Neural cell (in vitro differentiated cells): ENCODE data around the gene SLC16A4. TPM values are rescaled to one million over a fixed set of nuclear protein-coding genes. Genes with fewer than 3 reads are reported as not detected.

Source experiments
- H2AFZ ChIP-seq: fragments of 200-600, 300-800 bp; sonication (generic), shearing (Covaris generic); 2 replicates; pipeline ENCODE4 v1.6.0; 2014; ENCODE audit warnings: low read depth, mild to moderate bottlenecking, antibody characterized with exemption, low read length, moderate library complexity
- H3F3A ChIP-seq: fragments of 200-600 bp; shearing (Covaris generic); 2 replicates; pipeline ENCODE4 v1.6.1; 2016; ENCODE audit warnings: mild to moderate bottlenecking, moderate library complexity, mixed read lengths, antibody characterized with exemption, low read length; ENCODE audit not compliant: insufficient read depth, poor library complexity, severe bottlenecking
- H3K27ac ChIP-seq: fragments of 200-600, 300-800 bp; sonication (generic), shearing (Covaris generic); 2 replicates; pipeline ENCODE4 v1.5.1; 2014; ENCODE audit warnings: mild to moderate bottlenecking, low read length, moderate library complexity
- H3K27me3 ChIP-seq: fragments of 300-800, 200-600 bp; sonication (generic), shearing (Covaris generic); 2 replicates; pipeline ENCODE4 v1.6.0; 2014; ENCODE audit warnings: mild to moderate bottlenecking, low read depth, low read length, moderate library complexity; ENCODE audit not compliant: insufficient read depth
- H3K36me3 ChIP-seq: fragments of 300-800, 200-600 bp; sonication (generic), shearing (Covaris generic); 2 replicates; pipeline ENCODE4 v1.5.1; 2014; ENCODE audit warnings: mild to moderate bottlenecking, antibody characterized with exemption, low read length, moderate library complexity; ENCODE audit not compliant: insufficient read depth
- H3K4me2 ChIP-seq: fragments of 300-800, 200-600 bp; sonication (generic), shearing (Covaris generic); 2 replicates; pipeline ENCODE4 v1.6.0; 2014; ENCODE audit warnings: mild to moderate bottlenecking, low read length
- H3K4me3 ChIP-seq: fragments of 300-800, 200-600 bp; sonication (generic), shearing (Covaris generic); 2 replicates; pipeline ENCODE4 v1.5.1; 2014; ENCODE audit warnings: mild to moderate bottlenecking, low read length, moderate library complexity
- H3K79me2 ChIP-seq: fragments of 200-600 bp; shearing (Covaris generic); replicated peaks from 2 replicates; pipeline ENCODE4 v1.6.0; 2014; ENCODE audit warnings: mild to moderate bottlenecking, low read length, moderate library complexity; ENCODE audit not compliant: insufficient read depth
- H3K9ac ChIP-seq: fragments of 300-800, 200-600 bp; sonication (generic), shearing (Covaris generic); 2 replicates; pipeline ENCODE4 v1.6.1; 2016; ENCODE audit warnings: mild to moderate bottlenecking, low read length, mixed read lengths
- H3K9me2 ChIP-seq: fragments of 200-600 bp; shearing (Covaris generic); 2 replicates; pipeline ENCODE4 v1.6.1; 2016; ENCODE audit warnings: mild to moderate bottlenecking, low read length, mixed read lengths; ENCODE audit not compliant: insufficient read depth
- H3K9me3 ChIP-seq: fragments of 200-600, 300-800 bp; sonication (generic), shearing (Covaris generic); 2 replicates; pipeline ENCODE4 v1.6.1; 2016; ENCODE audit warnings: mild to moderate bottlenecking, mixed run types, low read length, moderate library complexity, mixed read lengths
- H4K20me1 ChIP-seq: fragments of 200-600 bp; shearing (Covaris generic); 2 replicates; pipeline ENCODE4 v1.6.1; 2016; ENCODE audit warnings: mild to moderate bottlenecking, mixed run types; ENCODE audit not compliant: insufficient read depth
- CTCF ChIP-seq: fragments of 450-650 bp; IDR thresholded peaks from 2 replicates; pipeline ENCODE4 v1.5.1; 2014; ENCODE audit warnings: antibody characterized with exemption, mild to moderate bottlenecking, moderate library complexity; ENCODE audit not compliant: poor library complexity, severe bottlenecking
- EP300 ChIP-seq: fragments of 450-650 bp; conservative IDR thresholded peaks from 2 replicates; pipeline ENCODE4 v1.6.1; 2014; ENCODE audit warnings: antibody characterized with exemption, mild to moderate bottlenecking, moderate library complexity; ENCODE audit not compliant: poor library complexity, severe bottlenecking
- EZH2 ChIP-seq: fragments of 200-600, 300-800 bp; shearing (Covaris generic), sonication (generic); IDR thresholded peaks from 2 replicates; pipeline ENCODE4 v1.6.1; 2014; ENCODE audit warnings: antibody characterized with exemption, low read length, borderline replicate concordance, mild to moderate bottlenecking; ENCODE audit not compliant: insufficient read depth, poor library complexity, severe bottlenecking
- MXI1 ChIP-seq: fragments of 450-650 bp; conservative IDR thresholded peaks from 2 replicates; pipeline ENCODE4 v1.6.1; 2014; ENCODE audit warnings: antibody characterized with exemption, mild to moderate bottlenecking; ENCODE audit not compliant: poor library complexity, severe bottlenecking
- POLR2AphosphoS5 ChIP-seq: IDR thresholded peaks from 2 replicates; pipeline ENCODE4 v1.6.1; 2012
- RAD21 ChIP-seq: fragments of 450-650 bp; conservative IDR thresholded peaks from 2 replicates; pipeline ENCODE4 v1.6.1; 2014; ENCODE audit warnings: antibody characterized with exemption, mild to moderate bottlenecking, moderate library complexity
- REST ChIP-seq: IDR thresholded peaks from 2 replicates; pipeline ENCODE4 v1.6.1; 2012; ENCODE audit warnings: borderline replicate concordance
- SMC3 ChIP-seq: fragments of 450-650 bp; conservative IDR thresholded peaks from 2 replicates; pipeline ENCODE4 v1.6.1; 2014; ENCODE audit warnings: antibody characterized with exemption, mild to moderate bottlenecking, moderate library complexity; ENCODE audit not compliant: poor library complexity
- TAF1 ChIP-seq: IDR thresholded peaks from 2 replicates; pipeline ENCODE4 v1.6.1; 2012; ENCODE audit warnings: low read depth
- polyA plus RNA-seq: library from polyadenylated mRNA; depleted of rRNA; stranded (reverse); fragments of >200 nt; gene quantifications from 2 replicates; pipeline ENCODE4 v1.2.3, GENCODE V29; 2014

The SLC16A4 gene
- polyA plus RNA-seq, 1 donor from 2014 or later: 1.2 TPM

- TF ChIP-seq RAD21: peak; percentile 37
- peak; percentile 69 for TF ChIP-seq EP300
- TF ChIP-seq EZH2: no peak
- TF ChIP-seq TAF1: no peak
- peak; percentile 30 for TF ChIP-seq REST
- peak; percentile 65 for TF ChIP-seq POLR2AphosphoS5
- peak; percentile 87 for TF ChIP-seq CTCF
- TF ChIP-seq MXI1: peak; percentile 85
- TF ChIP-seq SMC3: peak; percentile 64
- Histone ChIP-seq H3K79me2 (peaks cover 34% of the 10 kb centered on the region), H2AFZ (peak overlapping the region; percentile 81), H3K27me3 (no peaks in the 10 kb centered on the region), H3K9me3 (no peaks in the 10 kb centered on the region), H3K27ac (peak overlapping the region; percentile 90), H3K4me3 (peak overlapping the region; percentile 79), H4K20me1 (peaks cover 2% of the 10 kb centered on the region), H3K36me3 (peaks cover 3% of the 10 kb centered on the region), H3K9ac (peak overlapping the region; percentile 75), H3K9me2 (no peaks in the 10 kb centered on the region), H3F3A (no peaks in the 10 kb centered on the region), H3K4me2 (peak overlapping the region; percentile 91)
Observed at GRCh38 chr1:110338309-110338885, 52.4 kb downstream of the SLC16A4 start.

- H3K9me2 ChIP-seq: no peaks in the 10 kb centered on the region
- TF ChIP-seq RAD21 (no peak), EZH2 (no peak), CTCF (no peak), REST (no peak), TAF1 (no peak), EP300 (no peak), SMC3 (no peak), POLR2AphosphoS5 (no peak), MXI1 (no peak)
- peaks cover 3% of the 10 kb centered on the region for H3K36me3 ChIP-seq
- peak overlapping the region; percentile 91 for H3K4me2 ChIP-seq
- peak overlapping the region; percentile 75 for H3K9ac ChIP-seq
- H3F3A ChIP-seq: no peaks in the 10 kb centered on the region
- H3K79me2 ChIP-seq: peaks cover 28% of the 10 kb centered on the region
- H3K9me3 ChIP-seq: no peaks in the 10 kb centered on the region
- H2AFZ ChIP-seq: peak overlapping the region; percentile 81
- H4K20me1 ChIP-seq: no peaks in the 10 kb centered on the region
- H3K27ac ChIP-seq: peak overlapping the region; percentile 90
- H3K27me3 ChIP-seq: no peaks in the 10 kb centered on the region
- peak overlapping the region; percentile 79 for H3K4me3 ChIP-seq
Observed at GRCh38 chr1:110337704-110338308, 53.0 kb downstream of the SLC16A4 start.
